H1 (cell line): ENCODE data around the gene CALD1. TPM values are rescaled to one million over a fixed set of nuclear protein-coding genes. Genes with fewer than 3 reads are reported as not detected.

Experiments
- ATF3 ChIP-seq: IDR thresholded peaks from 2 replicates; pipeline ENCODE4 v1.6.1; 2011; ENCODE audit warnings: low read depth, mild to moderate bottlenecking, low read length; ENCODE audit not compliant: insufficient read depth
- EP300 ChIP-seq, 2 experiments: IDR thresholded peaks; 1 replicate in 1 of 2; 2 replicates in 1 of 2; pipeline ENCODE4 v1.6.1; 2011 to 2012; ENCODE audit warnings: low read depth in 2 of 2, low read length in 2 of 2, mild to moderate bottlenecking in 2 of 2, borderline replicate concordance in 1 of 2, inconsistent platforms in 1 of 2, moderate library complexity in 1 of 2
- JUND ChIP-seq: IDR thresholded peaks from 2 replicates; pipeline ENCODE4 v1.6.1; 2011; ENCODE audit warnings: mild to moderate bottlenecking, improper control_type of control experiment, low read length
- RAD21 ChIP-seq, 2 experiments: IDR thresholded peaks in 1 of 2; conservative IDR thresholded peaks in 1 of 2; 2 replicates each; pipeline ENCODE4 v1.6.1; 2011; ENCODE audit warnings: low read depth in 2 of 2, low read length in 2 of 2, improper control_type of control experiment in 1 of 2, inconsistent platforms in 1 of 2, mild to moderate bottlenecking in 1 of 2, moderate library complexity in 1 of 2
- SAP30 ChIP-seq: fragments of 300-600 bp; sonication (generic); IDR thresholded peaks from 2 replicates; pipeline ENCODE4 v1.7.1; 2012; ENCODE audit warnings: low read length, moderate library complexity, mild to moderate bottlenecking, inconsistent platforms; ENCODE audit not compliant: insufficient read depth, insufficient replicate concordance
- SRF ChIP-seq: IDR thresholded peaks from 2 replicates; pipeline ENCODE4 v1.6.1; 2011; ENCODE audit warnings: mild to moderate bottlenecking, low read depth, low read length, moderate library complexity
- TEAD4 ChIP-seq: IDR thresholded peaks from 2 replicates; pipeline ENCODE4 v1.6.1; 2012; ENCODE audit warnings: low read depth, low read length, inconsistent platforms, mixed read lengths
- USF2 ChIP-seq: IDR thresholded peaks from 2 replicates; pipeline ENCODE4 v1.6.1; 2011; ENCODE audit warnings: low read length, improper control_type of control experiment
- polyA plus RNA-seq, 7 experiments: library from polyadenylated mRNA; depleted of rRNA in 3 of 7; stranded (reverse) in 5 of 7; unstranded in 2 of 7; fragments of >200 nt in 5 of 7; fragments of 200-250 nt in 2 of 7; gene quantifications; 1 replicate in 5 of 7; 2 replicates in 1 of 7; 4 replicates in 1 of 7; pipeline versions ENCODE4 v1.2.1 to v1.2.3, GENCODE V29; 2011 to 2013; ENCODE audit warnings: missing spikeins in 2 of 7, mixed read lengths in 2 of 7
- total RNA-seq: library from RNA; stranded (reverse); fragmentation: NEBNext Ultra II Directional; extraction: Animal tissue kit (Norgen Biotek cat#: 25700); gene quantifications from 2 replicates; pipeline ENCODE4 v1.2.1, GENCODE V29; 2021
- TF ChIP-seq, protein P1 (sequence below): fragments of 300-600 bp; sonication (generic); IDR thresholded peaks from 2 replicates; pipeline ENCODE4 v1.7.1; 2012; ENCODE audit warnings: low read length, moderate library complexity, mild to moderate bottlenecking, inconsistent platforms; ENCODE audit not compliant: insufficient replicate concordance

The CALD1 gene
- total and polyA plus RNA-seq, 2 of the 8 experiments (the other 6 are each of a cell fraction or from before 2014, with no cell fraction given), result 34.3 to 177 TPM

- TF ChIP-seq, protein P1, sequence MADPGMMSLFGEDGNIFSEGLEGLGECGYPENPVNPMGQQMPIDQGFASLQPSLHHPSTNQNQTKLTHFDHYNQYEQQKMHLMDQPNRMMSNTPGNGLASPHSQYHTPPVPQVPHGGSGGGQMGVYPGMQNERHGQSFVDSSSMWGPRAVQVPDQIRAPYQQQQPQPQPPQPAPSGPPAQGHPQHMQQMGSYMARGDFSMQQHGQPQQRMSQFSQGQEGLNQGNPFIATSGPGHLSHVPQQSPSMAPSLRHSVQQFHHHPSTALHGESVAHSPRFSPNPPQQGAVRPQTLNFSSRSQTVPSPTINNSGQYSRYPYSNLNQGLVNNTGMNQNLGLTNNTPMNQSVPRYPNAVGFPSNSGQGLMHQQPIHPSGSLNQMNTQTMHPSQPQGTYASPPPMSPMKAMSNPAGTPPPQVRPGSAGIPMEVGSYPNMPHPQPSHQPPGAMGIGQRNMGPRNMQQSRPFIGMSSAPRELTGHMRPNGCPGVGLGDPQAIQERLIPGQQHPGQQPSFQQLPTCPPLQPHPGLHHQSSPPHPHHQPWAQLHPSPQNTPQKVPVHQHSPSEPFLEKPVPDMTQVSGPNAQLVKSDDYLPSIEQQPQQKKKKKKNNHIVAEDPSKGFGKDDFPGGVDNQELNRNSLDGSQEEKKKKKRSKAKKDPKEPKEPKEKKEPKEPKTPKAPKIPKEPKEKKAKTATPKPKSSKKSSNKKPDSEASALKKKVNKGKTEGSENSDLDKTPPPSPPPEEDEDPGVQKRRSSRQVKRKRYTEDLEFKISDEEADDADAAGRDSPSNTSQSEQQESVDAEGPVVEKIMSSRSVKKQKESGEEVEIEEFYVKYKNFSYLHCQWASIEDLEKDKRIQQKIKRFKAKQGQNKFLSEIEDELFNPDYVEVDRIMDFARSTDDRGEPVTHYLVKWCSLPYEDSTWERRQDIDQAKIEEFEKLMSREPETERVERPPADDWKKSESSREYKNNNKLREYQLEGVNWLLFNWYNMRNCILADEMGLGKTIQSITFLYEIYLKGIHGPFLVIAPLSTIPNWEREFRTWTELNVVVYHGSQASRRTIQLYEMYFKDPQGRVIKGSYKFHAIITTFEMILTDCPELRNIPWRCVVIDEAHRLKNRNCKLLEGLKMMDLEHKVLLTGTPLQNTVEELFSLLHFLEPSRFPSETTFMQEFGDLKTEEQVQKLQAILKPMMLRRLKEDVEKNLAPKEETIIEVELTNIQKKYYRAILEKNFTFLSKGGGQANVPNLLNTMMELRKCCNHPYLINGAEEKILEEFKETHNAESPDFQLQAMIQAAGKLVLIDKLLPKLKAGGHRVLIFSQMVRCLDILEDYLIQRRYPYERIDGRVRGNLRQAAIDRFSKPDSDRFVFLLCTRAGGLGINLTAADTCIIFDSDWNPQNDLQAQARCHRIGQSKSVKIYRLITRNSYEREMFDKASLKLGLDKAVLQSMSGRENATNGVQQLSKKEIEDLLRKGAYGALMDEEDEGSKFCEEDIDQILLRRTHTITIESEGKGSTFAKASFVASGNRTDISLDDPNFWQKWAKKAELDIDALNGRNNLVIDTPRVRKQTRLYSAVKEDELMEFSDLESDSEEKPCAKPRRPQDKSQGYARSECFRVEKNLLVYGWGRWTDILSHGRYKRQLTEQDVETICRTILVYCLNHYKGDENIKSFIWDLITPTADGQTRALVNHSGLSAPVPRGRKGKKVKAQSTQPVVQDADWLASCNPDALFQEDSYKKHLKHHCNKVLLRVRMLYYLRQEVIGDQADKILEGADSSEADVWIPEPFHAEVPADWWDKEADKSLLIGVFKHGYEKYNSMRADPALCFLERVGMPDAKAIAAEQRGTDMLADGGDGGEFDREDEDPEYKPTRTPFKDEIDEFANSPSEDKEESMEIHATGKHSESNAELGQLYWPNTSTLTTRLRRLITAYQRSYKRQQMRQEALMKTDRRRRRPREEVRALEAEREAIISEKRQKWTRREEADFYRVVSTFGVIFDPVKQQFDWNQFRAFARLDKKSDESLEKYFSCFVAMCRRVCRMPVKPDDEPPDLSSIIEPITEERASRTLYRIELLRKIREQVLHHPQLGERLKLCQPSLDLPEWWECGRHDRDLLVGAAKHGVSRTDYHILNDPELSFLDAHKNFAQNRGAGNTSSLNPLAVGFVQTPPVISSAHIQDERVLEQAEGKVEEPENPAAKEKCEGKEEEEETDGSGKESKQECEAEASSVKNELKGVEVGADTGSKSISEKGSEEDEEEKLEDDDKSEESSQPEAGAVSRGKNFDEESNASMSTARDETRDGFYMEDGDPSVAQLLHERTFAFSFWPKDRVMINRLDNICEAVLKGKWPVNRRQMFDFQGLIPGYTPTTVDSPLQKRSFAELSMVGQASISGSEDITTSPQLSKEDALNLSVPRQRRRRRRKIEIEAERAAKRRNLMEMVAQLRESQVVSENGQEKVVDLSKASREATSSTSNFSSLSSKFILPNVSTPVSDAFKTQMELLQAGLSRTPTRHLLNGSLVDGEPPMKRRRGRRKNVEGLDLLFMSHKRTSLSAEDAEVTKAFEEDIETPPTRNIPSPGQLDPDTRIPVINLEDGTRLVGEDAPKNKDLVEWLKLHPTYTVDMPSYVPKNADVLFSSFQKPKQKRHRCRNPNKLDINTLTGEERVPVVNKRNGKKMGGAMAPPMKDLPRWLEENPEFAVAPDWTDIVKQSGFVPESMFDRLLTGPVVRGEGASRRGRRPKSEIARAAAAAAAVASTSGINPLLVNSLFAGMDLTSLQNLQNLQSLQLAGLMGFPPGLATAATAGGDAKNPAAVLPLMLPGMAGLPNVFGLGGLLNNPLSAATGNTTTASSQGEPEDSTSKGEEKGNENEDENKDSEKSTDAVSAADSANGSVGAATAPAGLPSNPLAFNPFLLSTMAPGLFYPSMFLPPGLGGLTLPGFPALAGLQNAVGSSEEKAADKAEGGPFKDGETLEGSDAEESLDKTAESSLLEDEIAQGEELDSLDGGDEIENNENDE, result no peak
- TF ChIP-seq RAD21 (IDR thresholded peaks at IDR 0.05 in 1 of 2, conservative IDR thresholded peaks at IDR 0.05 in 1 of 2; ENCODE audit: low read depth in 2 of 2, low read length in 2 of 2) (no peak), ATF3 (no peak), USF2 (no peak), SRF (no peak), SAP30 (no peak), EP300 (IDR thresholded peaks at IDR 0.05; ENCODE audit: borderline replicate concordance in 1 of 2, low read depth in 2 of 2, low read length in 2 of 2) (no peak), TEAD4 (no peak), JUND (no peak)
These were observed 80.3 kb downstream of the CALD1 start (continued) for GRCh38 chr7:134859783-134860182.
